ENCODE results near the gene VSTM2L.
A peak's percentile ranks its signal among the peaks of the same experiment; 100 is the strongest.

VSTM2L gene

GRCh38 chr20:37971561-37972127 lies 68.7 kb downstream of the VSTM2L start:
- DNase-seq = no peak

GRCh38 chr20:37972256-37973058 lies 69.5 kb downstream of the VSTM2L start:
- DNase-seq = no peak

- no peak for DNase-seq
Observed at GRCh38 chr20:37973059-37973910, 70.4 kb downstream of the VSTM2L start.

- no peak for DNase-seq
Observed at GRCh38 chr20:37976887-37977286, 74.0 kb downstream of the VSTM2L start.

- no peak for DNase-seq
Observed at GRCh38 chr20:37977338-37977737, 74.4 kb downstream of the VSTM2L start.

GRCh38 chr20:37977786-37978185 lies 74.9 kb downstream of the VSTM2L start:
- no peak for DNase-seq

- no peak for DNase-seq
Observed at GRCh38 chr20:37979021-37979985, 76.4 kb downstream of the VSTM2L start.

GRCh38 chr20:37980383-37980782 lies 77.5 kb downstream of the VSTM2L start:
- DNase-seq = no peak

GRCh38 chr20:37980876-37981275 lies 77.9 kb downstream of the VSTM2L start:
- no peak for DNase-seq

GRCh38 chr20:37981568-37981967 lies 78.6 kb downstream of the VSTM2L start:
- DNase-seq = no peak

- DNase-seq = no peak
Observed at GRCh38 chr20:37983286-37983685, 80.4 kb downstream of the VSTM2L start.

- DNase-seq = no peak
Observed at GRCh38 chr20:37984018-37984785, 81.3 kb downstream of the VSTM2L start.

- DNase-seq = no peak
Observed at GRCh38 chr20:37986044-37986858, 83.3 kb downstream of the VSTM2L start.

- DNase-seq = peak; percentile 82
Observed at GRCh38 chr20:37986873-37987601, 84.1 kb downstream of the VSTM2L start.

GRCh38 chr20:37987602-37988290 lies 84.8 kb downstream of the VSTM2L start:
- DNase-seq = no peak

- DNase-seq = no peak
Observed at GRCh38 chr20:37988306-37988954, 85.5 kb downstream of the VSTM2L start.

GRCh38 chr20:37989601-37990295 lies 86.8 kb downstream of the VSTM2L start:
- DNase-seq = no peak

GRCh38 chr20:37990571-37991151 lies 87.7 kb downstream of the VSTM2L start:
- no peak for DNase-seq

Measured in right hindlimb (tissue), 1 donor.